ENCODE measurements around the gene ZNF124. TPM values are rescaled to one million over a fixed set of nuclear protein-coding genes. Genes with fewer than 3 reads are reported as not detected.

Gene ZNF124
- total and polyA plus RNA-seq, 2 of the 13 experiments (the other 11 are each of a cell fraction or from before 2014, with no cell fraction given), result 9.7 to 134 TPM

- peak; percentile 68 to 84 for TF ChIP-seq HMGXB4 (CRISPR knock-in tag; IDR thresholded peaks at IDR 0.05; ENCODE audit: borderline replicate concordance in 1 of 2, low read depth in 1 of 2)
- TF ChIP-seq ZBTB3 (CRISPR knock-in tag; IDR thresholded peaks at IDR 0.05; ENCODE audit: borderline replicate concordance, low read depth), result no peak
- TF ChIP-seq RFX3 (CRISPR knock-in tag; IDR thresholded peaks at IDR 0.05), result no peak
- no peak for TF ChIP-seq ZNF496 (CRISPR knock-in tag; IDR thresholded peaks at IDR 0.05; ENCODE audit: insufficient replicate concordance)
- TF ChIP-seq TOPORS (CRISPR knock-in tag; IDR thresholded peaks at IDR 0.05), result 0 out of 2 replicates have a peak, but pooled peaks have one; percentile 29
- TF ChIP-seq ZBTB49 (CRISPR knock-in tag; IDR thresholded peaks at IDR 0.05; ENCODE audit: borderline replicate concordance), result no peak
- no peak for TF ChIP-seq RERE (CRISPR knock-in tag; IDR thresholded peaks at IDR 0.05; ENCODE audit: low read depth)
- TF ChIP-seq ZNF788 (CRISPR knock-in tag; IDR thresholded peaks at IDR 0.05; ENCODE audit: borderline replicate concordance), result peak; percentile 69; the same call in 1 of the 2 replicates
- peak; percentile 83 for TF ChIP-seq CSRNP1 (CRISPR knock-in tag; IDR thresholded peaks at IDR 0.05)
- peak; percentile 68 for TF ChIP-seq JARID2 (CRISPR knock-in tag; IDR thresholded peaks at IDR 0.05; ENCODE audit: insufficient replicate concordance)
- peak; percentile 94; the same call in 1 of the 2 replicates for TF ChIP-seq ZBTB38 (CRISPR knock-in tag; IDR thresholded peaks at IDR 0.05)
- TF ChIP-seq SMYD3 (CRISPR knock-in tag; IDR thresholded peaks at IDR 0.05), result 0 out of 2 replicates have a peak, but pooled peaks have one; percentile 30
- TF ChIP-seq CBX5 (CRISPR knock-in tag; IDR thresholded peaks at IDR 0.05; ENCODE audit: borderline replicate concordance), result no peak; the same call in 1 of the 2 replicates
- TF ChIP-seq ZNF337 (CRISPR knock-in tag; IDR thresholded peaks at IDR 0.05; ENCODE audit: borderline replicate concordance, low read depth), result no peak
- TF ChIP-seq FOSL2 (CRISPR knock-in tag; IDR thresholded peaks at IDR 0.05), result peak; percentile 18; the same call in 1 of the 2 replicates
Measured at GRCh38 chr1:247111700-247112478, 59.9 kb downstream of the ZNF124 start (continued).

All from HepG2 (cell line).